Gastroesophageal sphincter (tissue), 4 donors: ENCODE results near the gene R3HDM2. TPM values are rescaled to one million over a fixed set of nuclear protein-coding genes. Genes with fewer than 3 reads are reported as not detected.
"Not testable (repeated sequence)": the region's sequence is repeated elsewhere in the genome, so short reads cannot be mapped to it uniquely, and the experiment has no call there.

Source experiments
- ATAC-seq: fragments of 150-250 bp; one replicate; pipeline ENCODE4 v1.9.1; 2016; ENCODE audit warnings: mild to moderate bottlenecking, moderate library complexity
- H3K27ac ChIP-seq, 4 donors: fragments of 200-600 bp; sonication (generic) in 3 of 4; 1 replicate in 3 of 4; 2 replicates in 1 of 4; pipeline ENCODE4 v1.5.1; 2016 to 2019
- H3K27me3 ChIP-seq: fragments of 200-600 bp; sonication (generic); one replicate; pipeline ENCODE4 v1.5.1; 2019
- H3K36me3 ChIP-seq, 2 donors: fragments of 200-600 bp; sonication (generic); one replicate each; pipeline ENCODE4 v1.5.1; 2019; ENCODE audit warnings: control low read depth in 1 of 2
- H3K4me1 ChIP-seq, 3 donors: fragments of 200-600 bp; sonication (generic); 1 replicate in 2 of 3; 2 replicates in 1 of 3; pipeline ENCODE4 v1.5.1; 2016 to 2019; ENCODE audit warnings: control low read depth in 2 of 3
- H3K4me3 ChIP-seq, 2 donors: fragments of 200-600 bp; sonication (generic); one replicate each; pipeline ENCODE4 v1.5.1; 2019; ENCODE audit warnings: mild to moderate bottlenecking in 1 of 2, moderate library complexity in 1 of 2
- H3K9me3 ChIP-seq, 3 donors: fragments of 200-600 bp; sonication (generic); one replicate each; pipeline ENCODE4 v1.5.1; 2017 to 2019; ENCODE audit warnings: control low read depth in 2 of 3
- CTCF ChIP-seq, 4 experiments: fragments of 200-600 bp in 2 of 4; fragments of 450-650 bp in 2 of 4; sonication (generic) in 1 of 4; IDR thresholded peaks; one replicate each; pipeline ENCODE4 v1.5.1; 2017 to 2019; ENCODE audit warnings: antibody characterized with exemption in 4 of 4, mild to moderate bottlenecking in 2 of 4, moderate library complexity in 2 of 4
- EP300 ChIP-seq: sonication (generic); formaldehyde crosslinking; IDR thresholded peaks from one replicate; pipeline ENCODE4 v1.6.1; 2017; ENCODE audit warnings: antibody characterized with exemption, mild to moderate bottlenecking
- POLR2A ChIP-seq, 2 donors: fragments of 450-650 bp; IDR thresholded peaks; one replicate each; pipeline ENCODE4 v1.6.1; 2017; ENCODE audit warnings: antibody characterized with exemption in 2 of 2, mild to moderate bottlenecking in 2 of 2, moderate library complexity in 1 of 2
- POLR2AphosphoS5 ChIP-seq: sonication (generic); formaldehyde crosslinking; IDR thresholded peaks from one replicate; pipeline ENCODE4 v1.6.1; 2017; ENCODE audit warnings: antibody characterized with exemption
- WGBS, 2 donors: methylation state at CpG; one replicate each; pipeline ENCODE4 v1.1.5; 2018; ENCODE audit warnings: low coverage in 1 of 2; 5-methylcytosine and 5-hydroxymethylcytosine counted together
- total RNA-seq, 4 donors: library from RNA; depleted of rRNA; stranded (reverse); fragments of >200 nt; gene quantifications; one replicate each; pipeline ENCODE4 v1.1.0, GENCODE V29; 2016

R3HDM2 gene
- total RNA-seq, 4 donors from 2014 or later: 38.0 to 60.1 (median 45.9) TPM

DNA sequence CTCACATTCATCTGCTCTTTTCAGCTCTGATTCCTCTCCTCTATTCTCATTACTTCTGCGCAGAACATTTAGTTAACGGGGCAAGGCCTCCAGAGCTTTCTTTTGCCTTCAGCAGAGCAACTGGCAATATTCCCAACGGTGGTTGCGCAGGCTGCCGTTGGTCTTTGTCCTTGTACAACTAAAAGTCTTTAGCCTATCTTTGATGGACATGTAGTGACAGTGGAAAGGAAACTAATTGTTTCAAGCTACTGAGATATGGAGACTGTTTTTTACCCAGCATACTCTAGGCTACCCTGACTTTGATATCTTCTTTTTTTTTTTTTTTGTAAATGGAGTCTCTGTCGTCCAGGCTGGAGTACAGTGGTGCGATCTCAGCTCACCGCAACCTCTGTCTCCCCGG is 12.6 kb downstream of the R3HDM2 start:
- no peak for ATAC-seq
- no peak overlapping the region for H3K4me3 ChIP-seq
- WGBS, 2 donors: 78 to 85% methylated on average over 4 to 9 of the region's 9 CpGs
- H3K4me1 ChIP-seq: peaks cover 0 to 28% (median 0%) of the 10 kb centered on the region in 3 donors
- no peaks in the 10 kb centered on the region for H3K27me3 ChIP-seq
- TF ChIP-seq CTCF (IDR thresholded peaks at IDR 0.05) (no peak), EP300 (no peak), POLR2AphosphoS5 (no peak), POLR2A (IDR thresholded peaks at IDR 0.05) (no peak)
- H3K9me3 ChIP-seq: no peaks in the 10 kb centered on the region
- H3K27ac ChIP-seq: no peak overlapping the region
- peaks cover 0 to 16% of the 10 kb centered on the region in 2 donors for H3K36me3 ChIP-seq

- TF ChIP-seq POLR2AphosphoS5: no peak
- TF ChIP-seq EP300: no peak
- no peak for TF ChIP-seq CTCF (IDR thresholded peaks at IDR 0.05)
- no peak for TF ChIP-seq POLR2A (IDR thresholded peaks at IDR 0.05)
- 83 to 94% methylated on average over 3 of the region's 8 CpGs for WGBS, 2 donors
- H3K36me3 ChIP-seq: no peaks in the 10 kb centered on the region
- H3K27ac ChIP-seq: no peak overlapping the region
- H3K4me1 ChIP-seq: peaks cover 0 to 28% (median 0%) of the 10 kb centered on the region in 3 donors
- no peak for ATAC-seq
- H3K27me3 ChIP-seq: no peaks in the 10 kb centered on the region
- no peaks in the 10 kb centered on the region for H3K9me3 ChIP-seq
- H3K4me3 ChIP-seq: no peak overlapping the region
Measured at GRCh38 chr12:57416039-57416996, 14.5 kb downstream of the R3HDM2 start.

DNA sequence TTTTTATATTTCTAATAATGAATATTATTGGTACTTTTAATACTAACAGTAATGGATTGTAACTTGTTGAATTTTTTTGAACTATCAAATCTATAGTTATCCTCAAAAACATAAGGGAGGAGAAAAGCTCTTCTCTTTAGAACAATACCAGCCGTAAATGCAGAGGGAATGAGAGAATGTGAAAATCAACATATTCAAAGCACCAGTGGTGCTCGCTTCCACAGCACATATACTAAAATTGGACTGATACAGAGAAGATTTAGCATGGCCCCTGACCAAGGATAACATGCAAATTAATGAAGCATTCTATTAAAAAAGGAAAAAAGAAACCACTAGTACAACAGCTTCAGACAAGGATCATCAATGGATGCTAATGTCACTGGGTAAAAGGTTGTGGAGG is 15.8 kb downstream of the R3HDM2 start:
- ATAC-seq: no peak
- Histone ChIP-seq H3K27ac (no peak overlapping the region), H3K36me3 (no peaks in the 10 kb centered on the region), H3K9me3 (no peaks in the 10 kb centered on the region), H3K27me3 (no peaks in the 10 kb centered on the region), H3K4me1 (peaks cover 0 to 26% (median 0%) of the 10 kb centered on the region in 3 donors), H3K4me3 (no peak overlapping the region)
- no peak for TF ChIP-seq EP300
- TF ChIP-seq CTCF (IDR thresholded peaks at IDR 0.05): no peak
- TF ChIP-seq POLR2AphosphoS5: no peak
- 68 to 87% methylated on average over 2 of the region's 2 CpGs for WGBS, 2 donors

GRCh38 chr12:57414160-57414559 is 16.7 kb downstream of the R3HDM2 start:
- H3K27ac ChIP-seq, H3K4me3 ChIP-seq, H3K36me3 ChIP-seq, ATAC-seq, H3K27me3 ChIP-seq, H3K9me3 ChIP-seq: not testable (repeated sequence)
- WGBS, 2 donors: 83 to 100% methylated on average over 2 to 5 of the region's 6 CpGs
- peaks cover 0 to 21% (median 0%) of the 10 kb centered on the region in 3 donors for H3K4me1 ChIP-seq

DNA sequence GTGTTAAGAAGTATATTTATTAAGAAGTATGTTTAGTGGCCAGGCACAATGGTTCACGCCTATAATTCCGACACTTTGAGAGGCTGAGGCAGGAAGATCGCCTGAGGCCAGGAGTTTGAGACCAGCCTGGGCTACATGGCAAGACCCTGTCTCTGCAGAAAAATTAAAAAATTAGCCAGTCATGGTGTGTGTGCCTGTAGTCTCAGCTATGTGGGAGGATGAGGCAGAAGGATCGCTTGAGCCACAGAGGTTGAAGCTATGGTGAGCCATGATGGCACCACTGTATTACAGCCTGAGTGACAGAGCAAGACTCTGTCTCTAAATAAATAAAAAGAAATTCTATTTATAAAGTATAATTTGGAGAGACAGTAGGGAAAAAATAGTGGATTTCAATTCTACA is 20.3 kb downstream of the R3HDM2 start:
- peaks cover 0 to 11% (median 0%) of the 10 kb centered on the region in 3 donors for H3K4me1 ChIP-seq
- H3K36me3 ChIP-seq: no peaks in the 10 kb centered on the region
- no peak for TF ChIP-seq CTCF (IDR thresholded peaks at IDR 0.05)
- no peak for TF ChIP-seq POLR2AphosphoS5
- TF ChIP-seq EP300: no peak
- TF ChIP-seq POLR2A (IDR thresholded peaks at IDR 0.05): no peak
- no peak for ATAC-seq
- H3K9me3 ChIP-seq: no peaks in the 10 kb centered on the region
- 96% methylated on average over 4 of the region's 4 CpGs; no CpG with 5 or more reads in 1 of the 2 donors for WGBS, 2 donors
- no peak overlapping the region for H3K4me3 ChIP-seq
- H3K27ac ChIP-seq: no peak overlapping the region
- H3K27me3 ChIP-seq: no peaks in the 10 kb centered on the region
